Ovary (tissue), 9 donors: ENCODE results near the gene TERT. TPM values are rescaled to one million over a fixed set of nuclear protein-coding genes. Genes with fewer than 3 reads are reported as not detected.

Experiments used
- DNase-seq, 5 donors: peaks; one replicate each; pipeline ENCODE4 v3.0.0-alpha.2; 2019 to 2020
- H3K27ac ChIP-seq, 2 donors: fragments of 200-600 bp; one replicate each; pipeline versions ENCODE4 v1.5.1 to v1.8.0; 2019 to 2022
- H3K27me3 ChIP-seq: fragments of 200-600 bp; one replicate; pipeline ENCODE4 v1.8.0; 2022
- H3K36me3 ChIP-seq: fragments of 200-600 bp; sonication (generic); one replicate; pipeline ENCODE4 v1.5.1; 2019
- H3K4me1 ChIP-seq: one replicate; pipeline ENCODE4 v1.8.1; 2013; ENCODE audit warnings: mild to moderate bottlenecking, moderate library complexity; ENCODE audit not compliant: insufficient read depth
- H3K4me3 ChIP-seq: fragments of 200-600 bp; sonication (generic); one replicate; pipeline ENCODE4 v1.5.1; 2017
- H3K9me3 ChIP-seq, 2 donors: fragments of 200-600 bp in 1 of 2; sonication (generic) in 1 of 2; one replicate each; pipeline versions ENCODE4 v1.5.1 to v1.8.1; 2013 to 2019; ENCODE audit warnings: mild to moderate bottlenecking in 1 of 2, moderate library complexity in 1 of 2
- EP300 ChIP-seq: sonication (generic); formaldehyde crosslinking; IDR thresholded peaks from one replicate; pipeline ENCODE4 v1.6.1; 2017; ENCODE audit warnings: antibody characterized with exemption
- POLR2A ChIP-seq: fragments of 450-650 bp; IDR thresholded peaks from one replicate; pipeline ENCODE4 v1.6.1; 2017; ENCODE audit warnings: antibody characterized with exemption, mild to moderate bottlenecking, moderate library complexity
- WGBS, 3 donors: extraction: QIAGEN DNeasy Blood & Tissue Kit in 1 of 3; methylation state at CpG; one replicate each; pipeline versions ENCODE4 v1.1.5 to v1.1.7; 2013 to 2017; 5-methylcytosine and 5-hydroxymethylcytosine counted together
- intact Hi-C, 4 donors: fragments of 100-400 bp; cut with DNase I; formaldehyde crosslinking; loops; one replicate each; pipeline versions ENCODE4 v1.11.0 to v1.15.1; 2022 to 2023
- polyA plus RNA-seq, 2 donors: library from polyadenylated mRNA; stranded (reverse); fragments of 200-250 nt in 1 of 2; fragments of 350-450 nt in 1 of 2; fragmentation: Illumina TruSeq in 1 of 2; extraction: RNeasy Lipid Tissue Mini Kit (QIAGEN cat#74804) in 1 of 2; gene quantifications; one replicate each; pipeline ENCODE4 v1.2.3, GENCODE V29; 2013 to 2014
- total RNA-seq, 7 donors: library from RNA; depleted of rRNA in 2 of 7; stranded (reverse); fragments of >200 nt in 2 of 7; fragmentation: NEBNext Ultra II Directional in 3 of 7; extraction: Animal tissue kit (Norgen Biotek cat#: 25700) in 3 of 7; gene quantifications; one replicate each; pipeline versions ENCODE4 v1.1.0 to v1.2.4, GENCODE V29; 2016 to 2023
- TF ChIP-seq, protein P1 (sequence below), 3 donors: fragments of 450-650 bp in 2 of 3; fragments of 200-600 bp in 1 of 3; IDR thresholded peaks; one replicate each; pipeline versions ENCODE4 v1.5.1 to v1.8.0; 2016 to 2022; ENCODE audit warnings: antibody characterized with exemption in 3 of 3, mild to moderate bottlenecking in 1 of 3
- donor health status: DM: no; HTN: no; CAD: no; lungs with moderate emphysema.
- donor health status: DM: no; HTN: no; CAD: no.
- donor health status: Bipolar disorder and iron deficiency.
- donor health status: DM: yes; HTN: yes; CAD: no.
- donor health status: DM: no; HTN: no; CAD: no.
- donor health status: DM: yes; HTN: yes; CAD: no.

TERT gene
- total and polyA plus RNA-seq, 9 donors = 0.10 to 3.1 TPM; not detected in 7

DNA sequence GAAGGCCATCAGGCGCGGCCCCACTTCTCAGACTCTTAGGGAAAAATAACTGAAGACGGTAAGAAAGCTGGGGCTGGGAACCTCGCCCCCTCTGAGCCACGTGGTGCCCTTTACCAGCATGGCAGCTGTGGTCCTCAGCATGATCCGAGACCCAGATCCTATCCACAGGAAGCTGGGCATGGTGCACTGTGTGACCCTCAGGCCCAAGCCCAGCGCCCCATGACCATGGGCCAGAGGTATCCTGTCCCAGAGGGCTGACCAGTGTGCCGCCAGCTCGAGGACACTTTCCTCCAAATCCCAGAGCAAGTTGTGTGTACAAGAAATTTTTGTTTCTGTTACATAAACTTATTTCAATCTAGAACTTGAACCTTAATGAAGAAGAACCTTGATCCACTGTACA lies 28.1 kb downstream of the TERT start:
- H3K4me1 ChIP-seq = no peaks in the 10 kb centered on the region
- no peaks in the 10 kb centered on the region for H3K36me3 ChIP-seq
- DNase-seq = no peak
- 81 to 87% (median 83%) methylated on average over 9 of the region's 9 CpGs for WGBS, 3 donors
- TF ChIP-seq EP300 (no peak), POLR2A (no peak)
- TF ChIP-seq, protein P1, sequence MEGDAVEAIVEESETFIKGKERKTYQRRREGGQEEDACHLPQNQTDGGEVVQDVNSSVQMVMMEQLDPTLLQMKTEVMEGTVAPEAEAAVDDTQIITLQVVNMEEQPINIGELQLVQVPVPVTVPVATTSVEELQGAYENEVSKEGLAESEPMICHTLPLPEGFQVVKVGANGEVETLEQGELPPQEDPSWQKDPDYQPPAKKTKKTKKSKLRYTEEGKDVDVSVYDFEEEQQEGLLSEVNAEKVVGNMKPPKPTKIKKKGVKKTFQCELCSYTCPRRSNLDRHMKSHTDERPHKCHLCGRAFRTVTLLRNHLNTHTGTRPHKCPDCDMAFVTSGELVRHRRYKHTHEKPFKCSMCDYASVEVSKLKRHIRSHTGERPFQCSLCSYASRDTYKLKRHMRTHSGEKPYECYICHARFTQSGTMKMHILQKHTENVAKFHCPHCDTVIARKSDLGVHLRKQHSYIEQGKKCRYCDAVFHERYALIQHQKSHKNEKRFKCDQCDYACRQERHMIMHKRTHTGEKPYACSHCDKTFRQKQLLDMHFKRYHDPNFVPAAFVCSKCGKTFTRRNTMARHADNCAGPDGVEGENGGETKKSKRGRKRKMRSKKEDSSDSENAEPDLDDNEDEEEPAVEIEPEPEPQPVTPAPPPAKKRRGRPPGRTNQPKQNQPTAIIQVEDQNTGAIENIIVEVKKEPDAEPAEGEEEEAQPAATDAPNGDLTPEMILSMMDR (IDR thresholded peaks at IDR 0.05) = no peak
- intact Hi-C loops = no loop called here
- no peak overlapping the region for H3K27ac ChIP-seq
- no peaks in the 10 kb centered on the region for H3K27me3 ChIP-seq
- no peak overlapping the region for H3K4me3 ChIP-seq
- peaks cover 0 to 7% of the 10 kb centered on the region in 2 donors for H3K9me3 ChIP-seq

DNA sequence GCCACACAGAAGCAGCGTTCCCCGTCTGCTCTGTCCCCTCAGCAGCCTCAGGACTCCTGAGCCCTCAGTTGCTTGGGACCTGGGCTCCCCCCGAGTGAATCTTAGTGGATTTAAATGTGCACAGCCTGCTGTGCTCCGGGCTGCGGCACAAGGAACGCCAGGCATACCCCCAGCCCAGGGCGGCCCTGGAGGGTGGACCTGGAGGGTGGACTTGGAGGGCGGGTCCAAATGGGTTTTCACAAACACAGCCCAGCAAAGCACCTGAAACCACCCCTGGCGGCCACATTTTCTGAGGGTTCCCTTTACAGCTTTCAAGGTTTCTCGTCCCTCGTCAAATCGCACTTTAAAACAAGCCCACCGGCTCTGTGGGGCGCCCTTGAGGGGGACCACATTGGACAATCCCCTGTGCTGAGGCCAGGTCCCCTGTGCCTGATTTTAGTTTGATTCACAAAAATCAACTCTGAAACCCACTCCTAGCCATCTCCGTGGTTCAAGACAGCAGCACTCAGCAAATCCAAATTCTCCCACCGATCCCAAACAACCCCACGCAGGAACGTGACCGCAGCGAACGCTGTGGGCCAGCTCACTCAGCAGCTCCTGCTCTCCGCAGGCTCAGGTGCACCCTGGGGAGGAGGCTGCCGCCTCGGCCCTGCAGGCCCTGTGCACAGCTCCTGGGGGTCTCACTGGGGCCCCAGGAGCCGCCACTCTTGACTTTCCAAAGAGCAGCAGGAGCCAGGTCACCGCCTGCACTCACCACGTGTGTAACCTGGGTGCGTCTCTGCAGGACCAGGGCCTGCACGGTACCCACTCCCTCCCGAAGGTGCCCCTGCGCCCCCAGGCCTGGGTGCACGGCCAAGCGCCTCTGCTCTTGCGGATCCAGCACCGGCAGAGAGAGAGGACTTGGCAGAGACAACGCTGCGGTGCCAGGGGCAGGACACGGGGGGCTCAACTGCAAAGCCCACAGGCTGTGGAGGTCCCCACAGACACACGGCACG lies 29.1 kb downstream of the TERT start:
- no peak for TF ChIP-seq EP300
- TF ChIP-seq, protein P1 (IDR thresholded peaks at IDR 0.05) = no peak
- no peak for TF ChIP-seq POLR2A
- Histone ChIP-seq H3K27me3 (no peaks in the 10 kb centered on the region), H3K4me3 (no peak overlapping the region), H3K4me1 (no peaks in the 10 kb centered on the region), H3K36me3 (no peaks in the 10 kb centered on the region), H3K27ac (no peak overlapping the region), H3K9me3 (peaks cover 0 to 7% of the 10 kb centered on the region in 2 donors)
- DNase-seq = no peak
- intact Hi-C loops = no loop called here
- 85 to 90% (median 88%) methylated on average over 39 to 40 of the region's 40 CpGs for WGBS, 3 donors

DNA sequence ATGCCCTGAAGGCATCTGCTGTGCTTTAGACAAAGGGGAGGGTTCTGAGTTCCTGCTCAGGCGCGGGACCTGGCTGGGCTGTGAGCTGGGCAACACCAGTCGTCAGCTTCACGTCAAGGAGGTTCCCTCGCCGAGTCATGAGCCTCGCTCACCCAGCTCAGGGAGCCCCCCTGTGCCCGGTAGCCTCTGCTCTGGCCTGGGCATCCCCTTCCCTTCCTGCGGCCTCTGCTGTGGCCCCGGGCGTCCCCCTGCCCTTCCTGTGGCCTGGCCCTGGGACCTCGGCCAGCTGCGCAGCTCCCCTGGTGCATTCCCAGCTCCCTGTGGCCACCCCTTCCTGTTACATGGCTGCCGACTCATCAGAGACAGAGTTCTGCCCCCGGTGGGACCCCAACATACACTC lies 29.8 kb downstream of the TERT start:
- WGBS, 3 donors = 75 to 88% (median 83%) methylated on average over 15 of the region's 15 CpGs
- Histone ChIP-seq H3K4me1 (no peaks in the 10 kb centered on the region), H3K27ac (no peak overlapping the region), H3K9me3 (peaks cover 0 to 7% of the 10 kb centered on the region in 2 donors), H3K4me3 (no peak overlapping the region), H3K27me3 (no peaks in the 10 kb centered on the region), H3K36me3 (no peaks in the 10 kb centered on the region)
- intact Hi-C loops = no loop called here
- DNase-seq = no peak
- TF ChIP-seq, protein P1 (IDR thresholded peaks at IDR 0.05) = no peak
- TF ChIP-seq EP300 (no peak), POLR2A (no peak)

DNA sequence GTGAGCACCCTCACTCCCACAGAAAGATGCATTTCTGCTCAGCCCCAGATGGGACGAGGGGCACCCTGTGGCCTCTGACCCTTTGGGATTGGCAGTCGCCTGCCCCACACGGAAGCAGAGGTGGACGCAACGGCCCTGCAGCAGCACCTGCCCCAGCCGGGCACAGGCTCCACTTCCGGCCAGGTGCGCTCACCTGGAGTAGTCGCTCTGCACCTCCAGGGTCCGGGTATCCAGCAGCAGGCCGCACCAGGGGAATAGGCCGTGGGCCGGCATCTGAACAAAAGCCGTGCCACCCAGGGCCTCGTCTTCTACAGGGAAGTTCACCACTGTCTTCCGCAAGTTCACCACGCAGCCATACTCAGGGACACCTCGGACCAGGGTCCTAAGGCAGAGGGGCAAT lies 30.7 kb downstream of the TERT start:
- no peak overlapping the region for H3K4me3 ChIP-seq
- WGBS, 3 donors = 90 to 92% (median 91%) methylated on average over 13 to 18 of the region's 18 CpGs
- intact Hi-C loops = no loop called here

More for the DNA sequence above, 30.7 kb downstream of the TERT start:
- peaks cover 0 to 7% of the 10 kb centered on the region in 2 donors for H3K9me3 ChIP-seq
- no peaks in the 10 kb centered on the region for H3K27me3 ChIP-seq
- H3K27ac ChIP-seq = no peak overlapping the region
- no peaks in the 10 kb centered on the region for H3K36me3 ChIP-seq
- DNase-seq = no peak
- H3K4me1 ChIP-seq = no peaks in the 10 kb centered on the region
- TF ChIP-seq EP300 = no peak
- no peak for TF ChIP-seq POLR2A
- TF ChIP-seq, protein P1 (IDR thresholded peaks at IDR 0.05) = no peak
